T-helper 22 cell (primary cell): Measurements from ENCODE around the gene C4orf50.

ENCODE experiments used
- DNase-seq: peaks from one replicate; pipeline ENCODE4 v3.0.0-alpha.2; 2020; ENCODE audit warnings: low read depth

Gene C4orf50

GRCh38 chr4:5919571-5919970 lies 98.7 kb downstream of the C4orf50 start:
- no peak for DNase-seq

- DNase-seq = no peak
Observed at GRCh38 chr4:5919044-5919443, 99.2 kb downstream of the C4orf50 start.

GRCh38 chr4:5918331-5918985 lies 99.8 kb downstream of the C4orf50 start:
- no peak for DNase-seq

GRCh38 chr4:5917672-5918071 lies 100.6 kb downstream of the C4orf50 start:
- no peak for DNase-seq

- DNase-seq = no peak
Observed at GRCh38 chr4:5916229-5916628, 102.0 kb downstream of the C4orf50 start.

GRCh38 chr4:5913454-5913853 lies 104.8 kb downstream of the C4orf50 start:
- no peak for DNase-seq

GRCh38 chr4:5912614-5913019 lies 105.6 kb downstream of the C4orf50 start:
- no peak for DNase-seq

- DNase-seq = no peak
Observed at GRCh38 chr4:5908876-5909427, 109.3 kb downstream of the C4orf50 start.

GRCh38 chr4:5906191-5906590 lies 112.0 kb downstream of the C4orf50 start:
- DNase-seq = no peak

- DNase-seq = no peak
Observed at GRCh38 chr4:5905714-5906113, 112.5 kb downstream of the C4orf50 start.

GRCh38 chr4:5900844-5901243 lies 117.4 kb downstream of the C4orf50 start:
- DNase-seq = no peak

- no peak for DNase-seq
Observed at GRCh38 chr4:5899881-5900280, 118.3 kb downstream of the C4orf50 start.

- DNase-seq = no peak
Observed at GRCh38 chr4:5899396-5899795, 118.8 kb downstream of the C4orf50 start.

- no peak for DNase-seq
Observed at GRCh38 chr4:5897674-5898073, 120.6 kb downstream of the C4orf50 start.

GRCh38 chr4:5895287-5895686 lies 122.9 kb downstream of the C4orf50 start:
- no peak for DNase-seq

GRCh38 chr4:5894266-5894665 lies 124.0 kb downstream of the C4orf50 start:
- no peak for DNase-seq

- no peak for DNase-seq
Observed at GRCh38 chr4:5893591-5893990, 124.6 kb downstream of the C4orf50 start.

- DNase-seq = no peak
Observed at GRCh38 chr4:5893004-5893580, 125.1 kb downstream of the C4orf50 start, which contains the start of gene CRMP1. Gene CRMP1, minus strand, starts transcription at chr4:5893086. Its CDS starts 117 bp downstream, at chr4:5892969.

GRCh38 chr4:5892323-5893003 lies 125.8 kb downstream of the C4orf50 start:
- DNase-seq = no peak

- DNase-seq = no peak
Observed at GRCh38 chr4:5891563-5892322, 126.5 kb downstream of the C4orf50 start.

- no peak for DNase-seq
Observed at GRCh38 chr4:5890063-5890727, 128.0 kb downstream of the C4orf50 start.
